NCI-H1092 (cell line): ENCODE results near the gene MBD3L4.
A peak's percentile ranks its signal among the peaks of the same experiment; 100 is the strongest.
"Not testable (repeated sequence)": the region's sequence is repeated elsewhere in the genome, so short reads cannot be mapped to it uniquely, and the experiment has no call there.

Experiments used
- DNase-seq: peaks from one replicate; lab custom pipeline; 2025; lab: John Stamatoyannopoulos, UW

MBD3L4 gene

GRCh38 chr19:7040079-7040478, at the start of gene MBD3L4:
MBD3L4 (minus strand) TSS chr19:7040179; CDS start chr19:7040144, 35 bp downstream.
- not testable (repeated sequence) for DNase-seq

GRCh38 chr19:7088999-7089398, 49.0 kb upstream of the MBD3L4 start:
- DNase-seq, result no peak

- DNase-seq, result no peak
Measured at GRCh38 chr19:7083076-7083956, 43.3 kb upstream of the MBD3L4 start.

GRCh38 chr19:7078008-7078407, 38.0 kb upstream of the MBD3L4 start:
- DNase-seq, result no peak

- DNase-seq, result no peak
Measured at GRCh38 chr19:7076151-7076550, 36.2 kb upstream of the MBD3L4 start.

- DNase-seq, result no peak
Measured at GRCh38 chr19:7074705-7075282, 34.8 kb upstream of the MBD3L4 start.

- no peak for DNase-seq
Measured at GRCh38 chr19:7072541-7072940, 32.6 kb upstream of the MBD3L4 start.

- DNase-seq, result no peak
Measured at GRCh38 chr19:7069904-7070226, 29.9 kb upstream of the MBD3L4 start.

- peak; percentile 93 for DNase-seq
Measured at GRCh38 chr19:7069042-7069903, 29.3 kb upstream of the MBD3L4 start, which contains the start of gene ZNF557. ZNF557 (plus strand) TSS chr19:7069703; CDS start chr19:7075075, 5,372 bp downstream.

GRCh38 chr19:7068599-7068998, 28.6 kb upstream of the MBD3L4 start:
- DNase-seq, result no peak

GRCh38 chr19:7067716-7068115, 27.7 kb upstream of the MBD3L4 start:
- no peak for DNase-seq

- peak; percentile 34 for DNase-seq
Measured at GRCh38 chr19:7067122-7067521, 27.1 kb upstream of the MBD3L4 start.

- no peak for DNase-seq
Measured at GRCh38 chr19:7063764-7064418, 23.9 kb upstream of the MBD3L4 start.

GRCh38 chr19:7063339-7063738, 23.4 kb upstream of the MBD3L4 start:
- no peak for DNase-seq

GRCh38 chr19:7059977-7060376, 20.0 kb upstream of the MBD3L4 start:
- DNase-seq, result not testable (repeated sequence)

GRCh38 chr19:7058576-7058975, 18.6 kb upstream of the MBD3L4 start, which contains the start of gene MBD3L3:
MBD3L3 (minus strand) TSS chr19:7058676; CDS start chr19:7058605, 71 bp downstream.
- DNase-seq, result not testable (repeated sequence)

GRCh38 chr19:7056371-7056770, 16.4 kb upstream of the MBD3L4 start:
- DNase-seq, result not testable (repeated sequence)

GRCh38 chr19:7055679-7056078, 15.7 kb upstream of the MBD3L4 start:
- DNase-seq, result not testable (repeated sequence)

GRCh38 chr19:7054635-7055368, 14.8 kb upstream of the MBD3L4 start:
- DNase-seq, result not testable (repeated sequence)

- not testable (repeated sequence) for DNase-seq
Measured at GRCh38 chr19:7052896-7053295, 12.9 kb upstream of the MBD3L4 start.

- not testable (repeated sequence) for DNase-seq
Measured at GRCh38 chr19:7051421-7051820, 11.4 kb upstream of the MBD3L4 start.
